Mucosa of descending colon (tissue), 3 donors: ENCODE measurements around the gene IL13RA2. TPM values are rescaled to one million over a fixed set of nuclear protein-coding genes. Genes with fewer than 3 reads are reported as not detected.

Experiments used
- ATAC-seq: fragments of 200-7000 bp; cut with Tn5 transposase; one replicate; pipeline ENCODE4 v1.9.1; 2020; ENCODE audit warnings: mild to moderate bottlenecking, moderate library complexity
- DNase-seq, 3 donors: peaks; one replicate each; pipeline ENCODE4 v3.0.0-alpha.2; 2020
- H3K36me3 ChIP-seq: fragments of 200-600 bp; one replicate; pipeline ENCODE4 v1.8.0; 2021; ENCODE audit warnings: low read depth, mild to moderate bottlenecking
- H3K4me1 ChIP-seq: fragments of 200-600 bp; one replicate; pipeline ENCODE4 v1.8.0; 2021; ENCODE audit warnings: low read depth, mild to moderate bottlenecking
- H3K4me3 ChIP-seq: fragments of 200-600 bp; one replicate; pipeline ENCODE4 v1.8.0; 2021; ENCODE audit warnings: mild to moderate bottlenecking
- H3K9me3 ChIP-seq: fragments of 200-600 bp; one replicate; pipeline ENCODE4 v1.8.0; 2021; ENCODE audit warnings: mild to moderate bottlenecking
- CTCF ChIP-seq: fragments of 200-600 bp; IDR thresholded peaks from one replicate; pipeline ENCODE4 v1.8.0; 2022; ENCODE audit warnings: antibody characterized with exemption, mild to moderate bottlenecking
- intact Hi-C, 2 donors: fragments of 100-400 bp; cut with DNase I in 1 of 2; cut with micrococcal nuclease in 1 of 2; formaldehyde crosslinking; loops; one replicate each; pipeline versions ENCODE4 v1.11.0 to v1.11.1; 2022; cut with DNase I, micrococcal nuclease
- total RNA-seq, 3 donors: library from RNA; stranded (reverse); fragmentation: NEBNext Ultra II Directional in 2 of 3; extraction: Animal tissue kit (Norgen Biotek cat#: 25700) in 2 of 3; gene quantifications; one replicate each; pipeline versions ENCODE4 v1.2.1 to v1.2.4, GENCODE V29; 2021 to 2023
- donor health status: DM: no; HTN: no; CAD: no; lungs with moderate emphysema.
- donor health status: DM: no; HTN: no; CAD: no.
- donor health status: DM: no; HTN: yes; CAD: no.

The IL13RA2 gene
- total RNA-seq, 3 donors from 2014 or later, result 0.22 to 0.35 TPM; not detected in 1

DNA sequence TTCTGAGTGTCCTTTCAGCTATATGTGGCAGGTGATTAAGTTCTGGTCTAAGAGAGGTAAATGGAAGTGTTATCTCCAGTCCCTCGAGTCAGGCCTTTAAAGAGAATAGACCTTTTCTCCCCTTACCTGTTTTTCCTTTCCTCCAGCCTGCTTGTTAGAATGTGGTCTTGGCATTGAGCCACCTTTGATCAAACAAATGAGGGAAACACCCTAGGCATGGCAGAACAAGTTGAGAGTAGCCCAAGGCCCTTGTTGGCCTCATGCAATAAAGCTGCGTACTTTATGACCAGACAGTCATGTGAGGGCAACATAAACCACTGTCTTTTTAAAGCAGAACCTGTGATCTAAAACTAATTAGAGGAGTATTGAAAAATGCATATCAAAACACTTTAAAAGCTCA lies 13.2 kb upstream of the IL13RA2 start:
- TF ChIP-seq CTCF, result no peak
- intact Hi-C loops, result no loop called here
- no peaks in the 10 kb centered on the region for H3K36me3 ChIP-seq
- H3K4me3 ChIP-seq, result no peak overlapping the region
- ATAC-seq (peak; percentile 96), DNase-seq (peak in 2 of 3 donors; percentile 27 to 77)
- H3K4me1 ChIP-seq, result no peaks in the 10 kb centered on the region
- no peaks in the 10 kb centered on the region for H3K9me3 ChIP-seq

DNA sequence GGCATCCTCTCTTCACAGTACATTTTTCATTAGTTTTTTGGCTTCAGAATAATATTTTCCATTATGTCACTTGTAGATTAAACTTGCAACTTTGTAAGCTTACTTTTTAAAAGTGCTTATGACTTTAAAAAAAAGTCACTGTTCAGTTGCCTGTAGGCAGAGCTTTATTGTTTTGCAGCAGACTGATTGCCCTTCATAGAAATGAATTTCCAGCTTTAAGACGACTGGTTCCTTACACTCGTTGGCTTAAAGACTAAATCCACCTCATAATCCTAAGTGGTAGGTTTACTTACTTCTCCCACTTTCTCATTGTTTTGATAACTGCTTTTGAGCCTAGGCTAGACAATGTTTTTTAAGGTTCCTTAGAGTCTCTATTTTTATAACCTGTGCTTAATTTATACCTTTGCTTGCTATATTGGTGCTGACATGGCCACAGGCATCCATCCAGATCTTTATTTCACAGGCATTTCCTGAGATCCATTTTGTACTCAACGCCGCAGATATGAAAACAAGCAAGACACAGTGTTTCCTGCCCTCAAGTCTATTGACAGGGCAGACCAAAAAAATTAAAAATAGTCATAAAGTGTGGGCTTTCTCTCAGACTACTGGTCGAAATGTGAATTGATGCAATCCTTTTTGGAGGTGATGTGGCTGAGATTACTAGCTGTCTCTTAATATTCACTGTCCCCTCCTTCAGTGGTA lies 12.6 kb upstream of the IL13RA2 start:
- TF ChIP-seq CTCF, result no peak
- peak in 1 of 3 donors; percentile 8 for DNase-seq
- intact Hi-C loops, result no loop called here
- no peaks in the 10 kb centered on the region for H3K36me3 ChIP-seq
- H3K4me1 ChIP-seq, result no peaks in the 10 kb centered on the region
- no peak overlapping the region for H3K4me3 ChIP-seq
- peak; percentile 53 for ATAC-seq
- no peaks in the 10 kb centered on the region for H3K9me3 ChIP-seq

DNA sequence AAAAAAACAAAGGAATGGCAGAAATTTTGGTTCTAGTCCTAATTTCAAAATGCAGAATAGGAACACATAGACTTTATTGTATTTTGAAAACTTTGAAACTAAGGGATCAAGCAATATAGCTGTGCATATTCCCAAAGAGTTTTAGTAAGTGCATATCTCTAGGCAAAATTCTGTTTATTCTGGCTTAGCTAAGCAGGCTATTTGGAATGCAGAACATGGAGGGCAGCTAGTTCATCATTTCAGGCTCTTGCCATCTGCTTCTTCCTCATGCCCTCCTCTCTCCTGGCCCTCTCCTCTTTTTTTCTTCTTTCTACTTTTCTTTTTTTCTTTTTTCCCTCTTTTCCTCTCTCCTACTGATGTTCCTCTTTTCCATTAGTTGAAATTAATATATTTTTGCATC lies 12.0 kb upstream of the IL13RA2 start:
- no peaks in the 10 kb centered on the region for H3K9me3 ChIP-seq
- no peak for DNase-seq
- no peak for TF ChIP-seq CTCF
- ATAC-seq, result no peak
- no peak overlapping the region for H3K4me3 ChIP-seq
- no peaks in the 10 kb centered on the region for H3K4me1 ChIP-seq
- no peaks in the 10 kb centered on the region for H3K36me3 ChIP-seq
- intact Hi-C loops, result no loop called here

GRCh38 chrX:115023811-115024210 lies 6.4 kb upstream of the IL13RA2 start:
- TF ChIP-seq CTCF, result no peak
- no peak for ATAC-seq

DNA sequence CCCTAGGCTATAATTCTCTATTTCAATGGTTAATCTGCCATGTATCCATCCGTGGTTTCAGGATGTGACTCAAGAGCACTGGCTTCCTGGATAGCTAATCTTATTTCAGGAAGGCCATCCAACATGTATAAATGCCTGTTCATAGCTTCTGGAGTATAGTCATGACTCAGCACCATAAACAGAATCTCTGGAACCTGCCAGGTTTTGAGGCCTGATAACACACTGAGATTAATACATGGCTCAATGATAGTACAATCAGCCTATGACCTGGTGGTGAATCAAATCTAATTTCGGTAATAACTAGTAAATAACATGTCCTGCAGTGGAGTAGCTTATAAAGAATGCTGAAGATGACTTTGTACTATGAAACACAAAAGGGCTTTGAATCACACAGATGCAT lies 5.7 kb upstream of the IL13RA2 start:
- intact Hi-C loops, result no loop called here
- Histone ChIP-seq H3K9me3 (no peaks in the 10 kb centered on the region), H3K4me3 (no peak overlapping the region), H3K4me1 (peaks cover 4% of the 10 kb centered on the region), H3K36me3 (no peaks in the 10 kb centered on the region)
- DNase-seq (peak in 1 of 3 donors; percentile 20), ATAC-seq (peak; percentile 92)
- no peak for TF ChIP-seq CTCF

More at GRCh38 chrX:115023811-115024210, 6.4 kb upstream of the IL13RA2 start:
- Histone ChIP-seq H3K4me3 (no peak overlapping the region), H3K36me3 (no peaks in the 10 kb centered on the region), H3K9me3 (no peaks in the 10 kb centered on the region), H3K4me1 (peaks cover 4% of the 10 kb centered on the region)
- intact Hi-C loops, result no loop called here
- DNase-seq, result no peak
